Measurements from ENCODE around the gene INPP5F.

- TF ChIP-seq, protein P1, sequence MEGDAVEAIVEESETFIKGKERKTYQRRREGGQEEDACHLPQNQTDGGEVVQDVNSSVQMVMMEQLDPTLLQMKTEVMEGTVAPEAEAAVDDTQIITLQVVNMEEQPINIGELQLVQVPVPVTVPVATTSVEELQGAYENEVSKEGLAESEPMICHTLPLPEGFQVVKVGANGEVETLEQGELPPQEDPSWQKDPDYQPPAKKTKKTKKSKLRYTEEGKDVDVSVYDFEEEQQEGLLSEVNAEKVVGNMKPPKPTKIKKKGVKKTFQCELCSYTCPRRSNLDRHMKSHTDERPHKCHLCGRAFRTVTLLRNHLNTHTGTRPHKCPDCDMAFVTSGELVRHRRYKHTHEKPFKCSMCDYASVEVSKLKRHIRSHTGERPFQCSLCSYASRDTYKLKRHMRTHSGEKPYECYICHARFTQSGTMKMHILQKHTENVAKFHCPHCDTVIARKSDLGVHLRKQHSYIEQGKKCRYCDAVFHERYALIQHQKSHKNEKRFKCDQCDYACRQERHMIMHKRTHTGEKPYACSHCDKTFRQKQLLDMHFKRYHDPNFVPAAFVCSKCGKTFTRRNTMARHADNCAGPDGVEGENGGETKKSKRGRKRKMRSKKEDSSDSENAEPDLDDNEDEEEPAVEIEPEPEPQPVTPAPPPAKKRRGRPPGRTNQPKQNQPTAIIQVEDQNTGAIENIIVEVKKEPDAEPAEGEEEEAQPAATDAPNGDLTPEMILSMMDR (IDR thresholded peaks at IDR 0.05): no peak
- no peak for TF ChIP-seq POLR2A (IDR thresholded peaks at IDR 0.05)
These were observed 12.0 kb downstream of the INPP5F start for GRCh38 chr10:119737823-119738222.
